Subcutaneous abdominal adipose tissue (tissue), 5 donors: Measurements from ENCODE around the gene CXCL5.

Experiments used
- H3K27ac ChIP-seq: one replicate; pipeline ENCODE4 v1.7.0; 2013; ENCODE audit warnings: low read depth, mild to moderate bottlenecking, inconsistent platforms, low read length, moderate library complexity
- H3K27me3 ChIP-seq, 5 donors: one replicate each; pipeline ENCODE4 v1.7.0; 2013; ENCODE audit warnings: low read length in 5 of 5, inconsistent platforms in 1 of 5; ENCODE audit not compliant: control insufficient read depth in 5 of 5, insufficient read depth in 4 of 5
- H3K36me3 ChIP-seq, 5 donors: one replicate each; pipeline ENCODE4 v1.7.0; 2013; ENCODE audit warnings: low read length in 5 of 5; ENCODE audit not compliant: control insufficient read depth in 5 of 5, insufficient read depth in 5 of 5
- H3K4me1 ChIP-seq, 5 donors: one replicate each; pipeline ENCODE4 v1.7.0; 2013; ENCODE audit warnings: low read length in 5 of 5, mild to moderate bottlenecking in 3 of 5, moderate library complexity in 1 of 5; ENCODE audit not compliant: control insufficient read depth in 5 of 5, insufficient read depth in 5 of 5
- H3K4me3 ChIP-seq, 5 donors: one replicate each; pipeline ENCODE4 v1.7.0; 2013; ENCODE audit warnings: low read length in 5 of 5, low read depth in 1 of 5
- H3K9ac ChIP-seq, 5 donors: one replicate each; pipeline ENCODE4 v1.7.0; 2013; ENCODE audit warnings: low read length in 5 of 5, mild to moderate bottlenecking in 4 of 5, moderate library complexity in 3 of 5
- H3K9me3 ChIP-seq, 5 donors: one replicate each; pipeline ENCODE4 v1.7.0; 2013; ENCODE audit warnings: low read length in 5 of 5; ENCODE audit not compliant: control insufficient read depth in 5 of 5
- donor health status: healthy.
- donor health status: healthy.
- donor health status: healthy.
- donor health status: healthy.
- donor health status: healthy.

Gene CXCL5

GRCh38 chr4:74038086-74038424, 39.6 kb upstream of the CXCL5 start:
- Histone ChIP-seq H3K27me3 (no peaks in the 10 kb centered on the region), H3K9ac (peak overlapping the region in 3 of 5 donors; percentile 31 to 92 (median 60)), H3K27ac (peak overlapping the region; percentile 71), H3K4me3 (peak overlapping the region; percentile 48 to 91 (median 72)), H3K4me1 (peaks cover 0 to 23% (median 12%) of the 10 kb centered on the region in 5 donors), H3K9me3 (no peaks in the 10 kb centered on the region), H3K36me3 (no peaks in the 10 kb centered on the region)

- peak overlapping the region in 4 of 5 donors; percentile 48 to 91 (median 74) for H3K4me3 ChIP-seq
- H3K9ac ChIP-seq = peak overlapping the region in 3 of 5 donors; percentile 31 to 92 (median 60)
- H3K27me3 ChIP-seq = no peaks in the 10 kb centered on the region
- H3K27ac ChIP-seq = no peak overlapping the region
- H3K4me1 ChIP-seq = peaks cover 0 to 23% (median 12%) of the 10 kb centered on the region in 5 donors
- H3K36me3 ChIP-seq = no peaks in the 10 kb centered on the region
- H3K9me3 ChIP-seq = no peaks in the 10 kb centered on the region
These were observed 38.8 kb upstream of the CXCL5 start for GRCh38 chr4:74037076-74037955.

GRCh38 chr4:74033739-74034138, 35.3 kb upstream of the CXCL5 start:
- Histone ChIP-seq H3K27ac (no peak overlapping the region), H3K4me3 (no peak overlapping the region), H3K9ac (no peak overlapping the region), H3K9me3 (no peaks in the 10 kb centered on the region), H3K36me3 (no peaks in the 10 kb centered on the region), H3K4me1 (peaks cover 0 to 21% (median 10%) of the 10 kb centered on the region in 5 donors), H3K27me3 (no peaks in the 10 kb centered on the region)

DNA sequence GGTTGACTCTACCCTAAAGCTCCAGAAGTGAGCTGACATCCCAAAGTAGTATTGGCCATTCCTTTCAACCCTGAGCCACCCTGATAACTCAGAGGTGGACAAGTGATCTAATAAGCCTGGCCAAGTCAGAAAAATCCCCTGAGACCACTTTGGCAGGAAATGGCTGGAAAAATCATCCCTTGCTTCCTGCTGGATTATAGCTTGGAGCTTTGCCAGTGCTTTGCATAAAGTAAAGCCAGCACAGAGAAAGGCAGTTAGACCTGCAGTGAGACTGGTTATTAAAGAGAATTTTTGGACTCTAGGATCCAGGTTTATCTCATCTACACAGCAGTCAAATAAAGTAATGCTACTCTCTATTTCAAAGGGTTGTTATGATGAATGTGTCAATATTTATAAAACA, 33.6 kb upstream of the CXCL5 start:
- Histone ChIP-seq H3K27ac (no peak overlapping the region), H3K9me3 (no peaks in the 10 kb centered on the region), H3K36me3 (no peaks in the 10 kb centered on the region)

DNA sequence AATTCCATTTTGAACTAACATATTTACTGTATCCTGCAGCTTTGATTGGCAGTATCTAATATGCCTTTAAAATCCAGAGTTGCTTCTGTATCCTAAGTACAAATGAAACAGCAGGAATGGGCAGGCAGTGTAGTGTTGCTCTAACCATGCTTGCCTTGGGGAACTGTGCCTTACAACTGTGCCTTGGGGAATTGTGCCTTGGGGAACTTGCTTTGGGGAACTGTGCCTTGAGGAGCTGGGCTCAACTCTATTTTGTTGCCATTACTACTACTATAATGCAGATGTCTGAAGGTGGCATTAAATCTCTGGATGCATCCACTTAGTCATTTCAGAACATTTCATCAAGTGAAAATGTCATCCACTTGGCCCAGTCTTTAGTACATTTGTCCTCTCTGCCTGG, 33.1 kb upstream of the CXCL5 start:
- Histone ChIP-seq H3K36me3 (no peaks in the 10 kb centered on the region), H3K4me3 (no peak overlapping the region), H3K9ac (no peak overlapping the region), H3K4me1 (peaks cover 0 to 8% (median 0%) of the 10 kb centered on the region in 5 donors), H3K27me3 (no peaks in the 10 kb centered on the region), H3K9me3 (no peaks in the 10 kb centered on the region), H3K27ac (no peak overlapping the region)

More for the DNA sequence above, 33.6 kb upstream of the CXCL5 start:
- Histone ChIP-seq H3K9ac (no peak overlapping the region), H3K27me3 (no peaks in the 10 kb centered on the region), H3K4me3 (no peak overlapping the region), H3K4me1 (peaks cover 0 to 8% (median 0%) of the 10 kb centered on the region in 5 donors)

GRCh38 chr4:74030285-74030684, 31.8 kb upstream of the CXCL5 start:
- no peak overlapping the region for H3K9ac ChIP-seq
- peaks cover 0 to 8% (median 0%) of the 10 kb centered on the region in 5 donors for H3K4me1 ChIP-seq
- H3K9me3 ChIP-seq = no peaks in the 10 kb centered on the region
- H3K4me3 ChIP-seq = no peak overlapping the region
- no peaks in the 10 kb centered on the region for H3K36me3 ChIP-seq
- H3K27ac ChIP-seq = no peak overlapping the region
- no peaks in the 10 kb centered on the region for H3K27me3 ChIP-seq

DNA sequence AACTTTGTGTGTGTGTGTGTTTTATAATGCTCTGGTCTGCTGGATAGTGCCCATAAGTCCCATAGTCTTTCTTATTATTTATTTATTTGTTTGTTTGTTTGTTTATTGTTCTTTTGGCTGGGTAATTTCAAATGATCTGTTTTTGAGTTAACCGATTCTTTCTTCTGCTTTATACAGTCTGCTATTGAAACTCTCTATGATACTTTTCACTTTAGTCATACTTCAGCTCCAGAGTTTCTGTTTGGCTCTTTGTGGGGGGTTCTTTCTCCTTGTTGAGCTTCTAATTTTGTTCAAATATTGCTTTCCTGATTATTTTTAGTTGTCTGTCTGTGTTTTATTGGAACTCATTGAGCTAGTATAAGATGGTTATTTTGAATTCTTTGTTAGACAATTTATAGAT, 30.0 kb upstream of the CXCL5 start:
- H3K9me3 ChIP-seq = no peaks in the 10 kb centered on the region
- no peak overlapping the region for H3K27ac ChIP-seq
- no peak overlapping the region for H3K4me3 ChIP-seq
- no peaks in the 10 kb centered on the region for H3K36me3 ChIP-seq
- peaks cover 0 to 8% (median 0%) of the 10 kb centered on the region in 5 donors for H3K4me1 ChIP-seq
- no peaks in the 10 kb centered on the region for H3K27me3 ChIP-seq
- H3K9ac ChIP-seq = no peak overlapping the region

DNA sequence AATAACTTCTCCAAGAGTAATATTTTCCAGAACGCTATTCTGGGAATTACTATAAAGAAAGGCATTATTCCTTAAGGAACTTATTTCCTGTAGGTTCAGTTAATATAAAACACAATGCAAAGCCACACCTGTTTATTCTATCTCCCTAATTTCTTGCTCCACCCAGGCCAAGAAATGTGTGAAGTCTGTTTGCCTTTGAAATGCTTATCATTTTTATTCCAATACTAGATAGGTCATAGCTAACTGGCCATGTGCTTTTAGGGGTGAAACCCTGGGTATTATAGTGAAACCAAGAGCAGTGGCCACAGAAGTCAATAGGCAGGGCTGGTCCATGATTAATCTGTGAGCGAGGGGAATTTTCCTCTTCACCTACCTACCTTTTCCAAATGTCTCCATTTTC, 25.2 kb upstream of the CXCL5 start:
- Histone ChIP-seq H3K9me3 (no peaks in the 10 kb centered on the region), H3K27me3 (no peaks in the 10 kb centered on the region), H3K9ac (no peak overlapping the region), H3K36me3 (no peaks in the 10 kb centered on the region), H3K4me1 (peaks cover 0 to 5% (median 0%) of the 10 kb centered on the region in 5 donors), H3K27ac (no peak overlapping the region), H3K4me3 (no peak overlapping the region)

GRCh38 chr4:74021601-74022000, 23.1 kb upstream of the CXCL5 start:
- peaks cover 0 to 5% (median 0%) of the 10 kb centered on the region in 5 donors for H3K4me1 ChIP-seq
- H3K27ac ChIP-seq = no peak overlapping the region
- no peak overlapping the region for H3K4me3 ChIP-seq
- no peaks in the 10 kb centered on the region for H3K9me3 ChIP-seq
- H3K9ac ChIP-seq = no peak overlapping the region
- no peaks in the 10 kb centered on the region for H3K36me3 ChIP-seq
- H3K27me3 ChIP-seq = no peaks in the 10 kb centered on the region

DNA sequence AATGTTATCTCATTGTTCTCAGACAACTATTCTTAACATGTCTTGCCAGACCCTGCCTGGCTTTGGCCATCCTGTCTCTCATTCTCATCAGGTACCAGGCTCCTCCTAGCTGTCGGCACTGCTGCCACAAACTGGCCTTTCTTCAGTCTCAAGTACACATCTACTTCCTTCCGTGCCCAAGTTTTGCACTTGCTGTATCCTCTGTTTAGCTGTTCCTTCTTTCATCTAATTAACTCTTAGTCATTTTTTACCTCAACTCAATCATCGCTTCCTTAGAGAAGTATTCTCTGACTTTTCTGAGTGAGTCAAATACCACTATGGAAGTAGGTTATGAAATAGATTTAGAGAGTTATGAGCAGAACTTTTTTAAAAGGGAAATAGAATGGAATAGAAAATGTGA, 20.3 kb upstream of the CXCL5 start:
- Histone ChIP-seq H3K4me1 (peaks cover 0 to 5% (median 0%) of the 10 kb centered on the region in 5 donors), H3K27ac (no peak overlapping the region), H3K27me3 (no peaks in the 10 kb centered on the region), H3K36me3 (no peaks in the 10 kb centered on the region), H3K4me3 (no peak overlapping the region), H3K9ac (no peak overlapping the region), H3K9me3 (no peaks in the 10 kb centered on the region)
